H9 (cell line): ENCODE measurements around the gene SDK1. TPM values are rescaled to one million over a fixed set of nuclear protein-coding genes. Genes with fewer than 3 reads are reported as not detected.

Experiments
- DNase-seq: peaks from one replicate; pipeline ENCODE4 v3.0.0-alpha.2; 2017
- H2AFZ ChIP-seq: one replicate; pipeline ENCODE4 v1.6.1; 2013; ENCODE audit warnings: mild to moderate bottlenecking, low read length, control low read depth, moderate library complexity
- H2AK5ac ChIP-seq: 2 replicates; pipeline ENCODE4 v1.6.1; 2013; ENCODE audit warnings: low read length, control low read depth, mixed read lengths; ENCODE audit not compliant: insufficient read length
- H2BK120ac ChIP-seq: one replicate; pipeline ENCODE4 v1.6.1; 2013; ENCODE audit warnings: low read depth, mild to moderate bottlenecking, low read length, control low read depth, inconsistent platforms; ENCODE audit not compliant: poor library complexity, severe bottlenecking
- H2BK12ac ChIP-seq: 2 replicates; pipeline ENCODE4 v1.6.1; 2013; ENCODE audit warnings: low read length, control low read depth, mixed read lengths, low read depth; ENCODE audit not compliant: insufficient read length
- H2BK15ac ChIP-seq: 2 replicates; pipeline ENCODE4 v1.6.1; 2013; ENCODE audit warnings: low read depth, low read length, control low read depth
- H2BK20ac ChIP-seq: one replicate; pipeline ENCODE4 v1.6.1; 2013; ENCODE audit warnings: low read depth, mild to moderate bottlenecking, low read length, control low read depth, inconsistent platforms; ENCODE audit not compliant: poor library complexity, severe bottlenecking
- H2BK5ac ChIP-seq: 2 replicates; pipeline ENCODE4 v1.6.1; 2013; ENCODE audit warnings: low read length, control low read depth, mixed read lengths; ENCODE audit not compliant: insufficient read length
- H3K14ac ChIP-seq: 2 replicates; pipeline ENCODE4 v1.6.1; 2013; ENCODE audit warnings: low read length, control low read depth; ENCODE audit not compliant: insufficient read depth
- H3K18ac ChIP-seq: 2 replicates; pipeline ENCODE4 v1.6.1; 2013; ENCODE audit warnings: low read depth, mild to moderate bottlenecking, mixed read lengths, low read length, control low read depth; ENCODE audit not compliant: insufficient read length
- H3K23ac ChIP-seq: 2 replicates; pipeline ENCODE4 v1.6.1; 2013; ENCODE audit warnings: low read length, control low read depth, mixed read lengths, low read depth; ENCODE audit not compliant: insufficient read length
- H3K23me2 ChIP-seq: 2 replicates; pipeline ENCODE4 v1.6.1; 2013; ENCODE audit warnings: low read depth, mild to moderate bottlenecking, mixed read lengths, low read length, control low read depth; ENCODE audit not compliant: insufficient read length, poor library complexity, severe bottlenecking
- H3K27ac ChIP-seq: 2 replicates; pipeline ENCODE4 v1.5.1; 2013; ENCODE audit warnings: low read length, control low read depth, mixed read lengths, low read depth; ENCODE audit not compliant: insufficient read length
- H3K27me3 ChIP-seq: 2 replicates; pipeline ENCODE4 v1.6.1; 2013; ENCODE audit warnings: low read length, control low read depth, inconsistent platforms; ENCODE audit not compliant: insufficient read depth
- H3K4ac ChIP-seq: 2 replicates; pipeline ENCODE4 v1.6.1; 2013; ENCODE audit warnings: low read depth, mild to moderate bottlenecking, control low read depth, inconsistent platforms, low read length, moderate library complexity
- H3K4me1 ChIP-seq: 2 replicates; pipeline ENCODE4 v1.6.1; 2013; ENCODE audit warnings: low read length, control low read depth, inconsistent platforms; ENCODE audit not compliant: insufficient read depth
- H3K4me2 ChIP-seq: 2 replicates; pipeline ENCODE4 v1.6.1; 2013; ENCODE audit warnings: low read length, control low read depth, mixed read lengths; ENCODE audit not compliant: insufficient read length, insufficient read depth
- H3K56ac ChIP-seq: 2 replicates; pipeline ENCODE4 v1.6.1; 2013; ENCODE audit warnings: low read depth, mild to moderate bottlenecking, mixed read lengths, low read length, control low read depth; ENCODE audit not compliant: insufficient read length
- H3K79me1 ChIP-seq: 2 replicates; pipeline ENCODE4 v1.6.1; 2013; ENCODE audit warnings: low read depth, mild to moderate bottlenecking, moderate library complexity, low read length, control low read depth, inconsistent platforms; ENCODE audit not compliant: insufficient read depth, poor library complexity, severe bottlenecking
- H3K79me2 ChIP-seq: 2 replicates; pipeline ENCODE4 v1.6.1; 2013; ENCODE audit warnings: low read length, control low read depth, inconsistent platforms; ENCODE audit not compliant: insufficient read depth
- H3K9ac ChIP-seq: 2 replicates; pipeline ENCODE4 v1.6.1; 2013; ENCODE audit warnings: low read length, control low read depth, mixed read lengths; ENCODE audit not compliant: insufficient read length; ENCODE audit errors: extremely low read depth
- H3K9me3 ChIP-seq: one replicate; pipeline ENCODE4 v1.6.1; 2013; ENCODE audit warnings: low read depth, low read length, inconsistent platforms; ENCODE audit not compliant: control insufficient read depth
- H3T11ph ChIP-seq: one replicate; pipeline ENCODE4 v1.6.1; 2013; ENCODE audit warnings: mild to moderate bottlenecking, low read length, control low read depth, inconsistent platforms
- H4K20me1 ChIP-seq: one replicate; pipeline ENCODE4 v1.6.1; 2013; ENCODE audit not compliant: control insufficient read depth, insufficient read length, insufficient read depth
- H4K5ac ChIP-seq: 2 replicates; pipeline ENCODE4 v1.6.1; 2013; ENCODE audit warnings: low read depth, mild to moderate bottlenecking, mixed read lengths, low read length, control low read depth; ENCODE audit not compliant: insufficient read length
- H4K8ac ChIP-seq: replicated peaks from 2 replicates; pipeline ENCODE4 v1.6.1; 2013; ENCODE audit warnings: low read length, control low read depth, mixed read lengths, low read depth; ENCODE audit not compliant: insufficient read length
- H4K91ac ChIP-seq: 2 replicates; pipeline ENCODE4 v1.6.1; 2013; ENCODE audit warnings: low read depth, mild to moderate bottlenecking, moderate library complexity, mixed read lengths, low read length, control low read depth; ENCODE audit not compliant: insufficient read length
- H3K27ac Mint-ChIP-seq, 3 experiments: 2 replicates in 2 of 3; 3 replicates in 1 of 3; pipeline ENCODE4 v1.8.0; 2020 to 2021; ENCODE audit warnings: mixed read lengths in 3 of 3, mild to moderate bottlenecking in 1 of 3, moderate library complexity in 1 of 3
- H3K27me3 Mint-ChIP-seq: 2 replicates; pipeline ENCODE4 v1.8.0; 2021; ENCODE audit warnings: low read depth, mild to moderate bottlenecking, moderate library complexity, mixed read lengths
- H3K36me3 Mint-ChIP-seq, 3 experiments: 2 replicates in 2 of 3; 3 replicates in 1 of 3; pipeline ENCODE4 v1.8.0; 2020 to 2021; ENCODE audit warnings: low read depth in 3 of 3, mixed read lengths in 3 of 3; ENCODE audit not compliant: insufficient read depth in 1 of 3
- H3K4me1 Mint-ChIP-seq, 2 experiments: 2 replicates each; pipeline ENCODE4 v1.8.0; 2020; ENCODE audit warnings: mixed read lengths in 2 of 2
- H3K4me3 Mint-ChIP-seq, 2 experiments: 2 replicates in 1 of 2; 3 replicates in 1 of 2; pipeline ENCODE4 v1.8.0; 2020 to 2021; ENCODE audit warnings: mild to moderate bottlenecking in 2 of 2, mixed read lengths in 2 of 2, moderate library complexity in 1 of 2
- H3K9me3 Mint-ChIP-seq, 2 experiments: 2 replicates in 1 of 2; 3 replicates in 1 of 2; pipeline ENCODE4 v1.8.0; 2020; ENCODE audit warnings: mild to moderate bottlenecking in 2 of 2, mixed read lengths in 2 of 2, moderate library complexity in 1 of 2
- CTCF ChIP-seq: fragments of 200-600 bp; sonication (generic); conservative IDR thresholded peaks from 3 replicates; pipeline ENCODE4 v1.8.0; 2021; ENCODE audit warnings: antibody characterized with exemption, mild to moderate bottlenecking
- WGBS: extraction: QIAGEN DNeasy Blood & Tissue Kit; methylation state at CpG from one replicate; pipeline ENCODE4 v1.1.7; 2013; ENCODE audit warnings: missing lambda C conversion rate, low lambda C conversion rate, mixed read lengths; ENCODE audit not compliant: insufficient read length; ENCODE audit errors: extremely low coverage; 5-methylcytosine and 5-hydroxymethylcytosine counted together
- total RNA-seq: library from RNA; stranded (reverse); gene quantifications from 2 replicates; pipeline ENCODE4 v1.2.1, GENCODE V29; 2021

The SDK1 gene
- total RNA-seq, 1 experiment from 2014 or later = 8.7 TPM

GRCh38 chr7:4023502-4023901 is 722.5 kb downstream of the SDK1 start:
- peaks cover 15 to 26% (median 17%) of the 10 kb centered on the region in 3 experiments for H3K36me3 Mint-ChIP-seq
- Histone ChIP-seq H3K9me3 (peaks cover 5% of the 10 kb centered on the region), H3T11ph (no peak overlapping the region), H3K79me1 (no peaks in the 10 kb centered on the region), H2AK5ac (no peak overlapping the region), H3K4ac (no peak overlapping the region), H3K18ac (no peak overlapping the region), H3K56ac (no peak overlapping the region), H3K4me1 (no peaks in the 10 kb centered on the region), H3K79me2 (no peaks in the 10 kb centered on the region), H2BK12ac (no peak overlapping the region), H3K9ac (no peak overlapping the region), H4K5ac (no peak overlapping the region), H2BK15ac (no peak overlapping the region), H3K27ac (no peak overlapping the region), H2BK5ac (no peak overlapping the region), H3K23me2 (no peaks in the 10 kb centered on the region), H3K27me3 (no peaks in the 10 kb centered on the region), H3K14ac (no peak overlapping the region), H4K91ac (no peak overlapping the region), H4K20me1 (no peaks in the 10 kb centered on the region), H2BK120ac (no peak overlapping the region), H2AFZ (no peak overlapping the region), H3K4me2 (no peak overlapping the region), H2BK20ac (no peak overlapping the region), H3K23ac (no peak overlapping the region), H4K8ac (no peak overlapping the region)
- H3K27ac Mint-ChIP-seq = no peak overlapping the region
- no peak overlapping the region for H3K4me3 Mint-ChIP-seq
- WGBS = no CpG with 5 or more reads among the region's 10 CpGs
- H3K4me1 Mint-ChIP-seq = peaks cover 17 to 21% of the 10 kb centered on the region in 2 experiments
- no peak for TF ChIP-seq CTCF
- no peaks in the 10 kb centered on the region; the same call in 1 of the 2 replicates for H3K27me3 Mint-ChIP-seq
- no peak for DNase-seq
- peaks cover 14 to 16% of the 10 kb centered on the region in 2 experiments for H3K9me3 Mint-ChIP-seq
